Mucosa of rectum (tissue), 2 donors: ENCODE data around the gene C2orf92.

Experiments
- H3K27ac ChIP-seq, 2 donors: one replicate each; pipeline ENCODE4 v1.7.0; 2013; ENCODE audit warnings: inconsistent platforms in 2 of 2, low read depth in 2 of 2, low read length in 2 of 2
- H3K27me3 ChIP-seq, 2 donors: one replicate each; pipeline ENCODE4 v1.7.0; 2013; ENCODE audit warnings: low read length in 2 of 2; ENCODE audit not compliant: control insufficient read depth in 2 of 2, insufficient read depth in 2 of 2
- H3K36me3 ChIP-seq, 2 donors: one replicate each; pipeline ENCODE4 v1.7.0; 2013; ENCODE audit warnings: low read length in 2 of 2; ENCODE audit not compliant: control insufficient read depth in 2 of 2, insufficient read depth in 2 of 2
- H3K4me1 ChIP-seq, 2 donors: one replicate each; pipeline ENCODE4 v1.7.0; 2013; ENCODE audit warnings: low read length in 2 of 2, mild to moderate bottlenecking in 1 of 2; ENCODE audit not compliant: control insufficient read depth in 2 of 2, insufficient read depth in 2 of 2
- H3K4me3 ChIP-seq, 2 donors: one replicate each; pipeline ENCODE4 v1.7.0; 2013; ENCODE audit warnings: low read length in 2 of 2
- H3K9ac ChIP-seq, 2 donors: one replicate each; pipeline ENCODE4 v1.7.0; 2013; ENCODE audit warnings: low read length in 2 of 2, low read depth in 1 of 2, mild to moderate bottlenecking in 1 of 2
- H3K9me3 ChIP-seq, 2 donors: one replicate each; pipeline ENCODE4 v1.7.0; 2013; ENCODE audit warnings: low read length in 2 of 2; ENCODE audit not compliant: control insufficient read depth in 2 of 2
- donor health status: healthy.
- donor health status: Normal muscosa, but diverticular disease.

The C2orf92 gene

GRCh38 chr2:97712693-97713295, 43.3 kb downstream of the C2orf92 start:
- H3K27ac ChIP-seq: peak overlapping the region in 1 of 2 donors; percentile 9
- H3K27me3 ChIP-seq: no peaks in the 10 kb centered on the region
- no peaks in the 10 kb centered on the region for H3K9me3 ChIP-seq
- H3K36me3 ChIP-seq: no peaks in the 10 kb centered on the region
- H3K9ac ChIP-seq: no peak overlapping the region
- H3K4me1 ChIP-seq: peaks cover 2 to 3% of the 10 kb centered on the region in 2 donors
- peak overlapping the region in 1 of 2 donors; percentile 63 for H3K4me3 ChIP-seq

GRCh38 chr2:97713296-97714083, 44.0 kb downstream of the C2orf92 start, which contains the start of gene ZAP70:
Gene ZAP70 (plus strand): TSS chr2:97713576. CDS start chr2:97724037, 10,461 bp downstream.
- no peaks in the 10 kb centered on the region for H3K36me3 ChIP-seq
- peaks cover 0 to 2% of the 10 kb centered on the region in 2 donors for H3K4me1 ChIP-seq
- peak within 1 kb of the TSS; percentile 44 to 63 for H3K4me3 ChIP-seq
- peak within 1 kb of the TSS; percentile 18 to 56 for H3K27ac ChIP-seq
- no peaks in the 10 kb centered on the region for H3K9me3 ChIP-seq
- H3K9ac ChIP-seq: peak within 1 kb of the TSS; percentile 23 to 56
- H3K27me3 ChIP-seq: no peaks in the 10 kb centered on the region

GRCh38 chr2:97714084-97714949, 44.8 kb downstream of the C2orf92 start:
- Histone ChIP-seq H3K4me1 (peaks cover 0 to 2% of the 10 kb centered on the region in 2 donors), H3K27ac (peak overlapping the region; percentile 18 to 56), H3K4me3 (peak overlapping the region; percentile 44 to 63), H3K9ac (peak overlapping the region; percentile 23 to 56), H3K9me3 (no peaks in the 10 kb centered on the region), H3K36me3 (no peaks in the 10 kb centered on the region), H3K27me3 (no peaks in the 10 kb centered on the region)

GRCh38 chr2:97714950-97715652, 45.6 kb downstream of the C2orf92 start:
- H3K36me3 ChIP-seq: no peaks in the 10 kb centered on the region
- peaks cover 0 to 2% of the 10 kb centered on the region in 2 donors for H3K4me1 ChIP-seq
- H3K27ac ChIP-seq: no peak overlapping the region
- H3K27me3 ChIP-seq: no peaks in the 10 kb centered on the region
- no peaks in the 10 kb centered on the region for H3K9me3 ChIP-seq
- H3K4me3 ChIP-seq: peak overlapping the region; percentile 13 to 17
- no peak overlapping the region for H3K9ac ChIP-seq

GRCh38 chr2:97715951-97716694, 46.6 kb downstream of the C2orf92 start:
- Histone ChIP-seq H3K27me3 (no peaks in the 10 kb centered on the region), H3K36me3 (no peaks in the 10 kb centered on the region), H3K4me1 (peaks cover 0 to 2% of the 10 kb centered on the region in 2 donors), H3K27ac (no peak overlapping the region), H3K9me3 (no peaks in the 10 kb centered on the region), H3K4me3 (peak overlapping the region in 1 of 2 donors; percentile 17), H3K9ac (peak overlapping the region in 1 of 2 donors; percentile 2)

- H3K36me3 ChIP-seq: no peaks in the 10 kb centered on the region
- no peak overlapping the region for H3K9ac ChIP-seq
- no peaks in the 10 kb centered on the region for H3K27me3 ChIP-seq
- peaks cover 0 to 2% of the 10 kb centered on the region in 2 donors for H3K4me1 ChIP-seq
- no peaks in the 10 kb centered on the region for H3K9me3 ChIP-seq
- no peak overlapping the region for H3K27ac ChIP-seq
- H3K4me3 ChIP-seq: no peak overlapping the region
Measured at GRCh38 chr2:97716695-97717612, 47.4 kb downstream of the C2orf92 start.

GRCh38 chr2:97717613-97717995, 48.1 kb downstream of the C2orf92 start:
- no peaks in the 10 kb centered on the region for H3K36me3 ChIP-seq
- no peaks in the 10 kb centered on the region for H3K27me3 ChIP-seq
- H3K27ac ChIP-seq: no peak overlapping the region
- H3K9ac ChIP-seq: no peak overlapping the region
- H3K9me3 ChIP-seq: no peaks in the 10 kb centered on the region
- H3K4me3 ChIP-seq: peak overlapping the region in 1 of 2 donors; percentile 20
- peaks cover 0 to 2% of the 10 kb centered on the region in 2 donors for H3K4me1 ChIP-seq

GRCh38 chr2:97718051-97718882, 48.8 kb downstream of the C2orf92 start:
- Histone ChIP-seq H3K27ac (peak overlapping the region in 1 of 2 donors; percentile 23), H3K9me3 (no peaks in the 10 kb centered on the region), H3K27me3 (no peaks in the 10 kb centered on the region), H3K9ac (no peak overlapping the region), H3K4me3 (peak overlapping the region; percentile 11 to 41), H3K4me1 (no peaks in the 10 kb centered on the region), H3K36me3 (no peaks in the 10 kb centered on the region)
